ENCODE measurements around the gene CTH. TPM values are rescaled to one million over a fixed set of nuclear protein-coding genes. Genes with fewer than 3 reads are reported as not detected.

CTH gene
- total and polyA plus RNA-seq, 2 experiments from 2014 or later, result 31.0 to 34.3 TPM

- no peak for TF ChIP-seq STAT1 (IDR thresholded peaks at IDR 0.05; ENCODE audit: unreplicated experiment)
- no peak for TF ChIP-seq ZNF114 (CRISPR knock-in tag; IDR thresholded peaks at IDR 0.05)
- no peak for TF ChIP-seq CTCF (conservative IDR thresholded peaks at IDR 0.05; ENCODE audit: low read depth in 2 of 2)
- TF ChIP-seq POLR2AphosphoS5 (IDR thresholded peaks at IDR 0.05; ENCODE audit: low read depth), result no peak
- TF ChIP-seq EZH2 (IDR thresholded peaks at IDR 0.05; ENCODE audit: low read depth, unreplicated experiment), result no peak
- TF ChIP-seq ZNF331 (CRISPR knock-in tag; IDR thresholded peaks at IDR 0.05; ENCODE audit: low read depth), result no peak
- TF ChIP-seq NANOG (IDR thresholded peaks at IDR 0.05; ENCODE audit: borderline replicate concordance), result no peak
- TF ChIP-seq EZH2phosphoT487 (IDR thresholded peaks at IDR 0.05; ENCODE audit: unreplicated experiment), result no peak
Observed at GRCh38 chr1:70483342-70483741, 72.3 kb downstream of the CTH start (continued).

GRCh38 chr1:70485624-70486023 lies 74.6 kb downstream of the CTH start:
- H3K36me3 Mint-ChIP-seq (ENCODE audit: low read depth), result no peaks in the 10 kb centered on the region
- no peak for DNase-seq (ENCODE audit: low spot score)
- no peaks in the 10 kb centered on the region for H4K20me1 ChIP-seq (replicated peaks; ENCODE audit: insufficient read depth)
- no peak overlapping the region for H2AFZ ChIP-seq
- no peaks in the 10 kb centered on the region for H3K36me3 ChIP-seq (ENCODE audit: insufficient read depth)
- H3K4me3 Mint-ChIP-seq, result no peak overlapping the region
- TF ChIP-seq STAT1 (IDR thresholded peaks at IDR 0.05; ENCODE audit: unreplicated experiment) (no peak), ZNF331 (CRISPR knock-in tag; IDR thresholded peaks at IDR 0.05; ENCODE audit: low read depth) (no peak), REST (IDR thresholded peaks at IDR 0.05; ENCODE audit: unreplicated experiment) (no peak), JUNB (IDR thresholded peaks at IDR 0.05; ENCODE audit: unreplicated experiment) (no peak), POLR2AphosphoS5 (IDR thresholded peaks at IDR 0.05; ENCODE audit: low read depth) (no peak), CREB1 (CRISPR knock-in tag; IDR thresholded peaks at IDR 0.05; ENCODE audit: low read depth) (no peak), ZNF114 (CRISPR knock-in tag; IDR thresholded peaks at IDR 0.05) (no peak), EZH2 (IDR thresholded peaks at IDR 0.05; ENCODE audit: low read depth, unreplicated experiment) (no peak), CTCF (conservative IDR thresholded peaks at IDR 0.05; ENCODE audit: low read depth in 2 of 2) (no peak), NANOG (IDR thresholded peaks at IDR 0.05; ENCODE audit: borderline replicate concordance) (no peak)
- no peaks in the 10 kb centered on the region for H3K79me2 ChIP-seq (replicated peaks; ENCODE audit: insufficient read depth)
- H3K27ac Mint-ChIP-seq, result no peak overlapping the region
- no peak overlapping the region for H3K27ac ChIP-seq (ENCODE audit: low read depth)
- H3F3A ChIP-seq (replicated peaks; ENCODE audit: low read depth), result no peaks in the 10 kb centered on the region
- no peak overlapping the region for H3K4me3 ChIP-seq
- no peak overlapping the region for H3K4me2 ChIP-seq
- no peak for ATAC-seq
- H3K9me2 ChIP-seq (ENCODE audit: insufficient read depth), result no peaks in the 10 kb centered on the region
- H3K4me1 ChIP-seq (ENCODE audit: insufficient read depth), result no peaks in the 10 kb centered on the region
- no peaks in the 10 kb centered on the region for H3K27me3 Mint-ChIP-seq (ENCODE audit: insufficient read depth, low read depth, poor library complexity)
- H3K27me3 ChIP-seq (ENCODE audit: insufficient read depth), result no peaks in the 10 kb centered on the region
- no peaks in the 10 kb centered on the region for H3K9me3 Mint-ChIP-seq
- H3K4me1 Mint-ChIP-seq, result no peaks in the 10 kb centered on the region; the same call in 2 of the 3 replicates

Measured in GM23338 (cell line).